Loucy (cell line): ENCODE measurements around the gene SPPL3.
"Not testable (repeated sequence)": the region's sequence is repeated elsewhere in the genome, so short reads cannot be mapped to it uniquely, and the experiment has no call there.

Experiments used
- EZH2phosphoT487 ChIP-seq: fragments of 200-600 bp; IDR thresholded peaks from 2 replicates; pipeline ENCODE4 v1.6.1; 2018; ENCODE audit warnings: antibody characterized with exemption, mild to moderate bottlenecking, moderate library complexity, borderline replicate concordance
- TF ChIP-seq, protein P1 (sequence below): fragments of 200-600 bp; sonication (generic); conservative IDR thresholded peaks from 2 replicates; pipeline ENCODE4 v1.5.1; 2014; ENCODE audit warnings: mild to moderate bottlenecking, antibody characterized with exemption, low read length

- TF ChIP-seq, protein P1, sequence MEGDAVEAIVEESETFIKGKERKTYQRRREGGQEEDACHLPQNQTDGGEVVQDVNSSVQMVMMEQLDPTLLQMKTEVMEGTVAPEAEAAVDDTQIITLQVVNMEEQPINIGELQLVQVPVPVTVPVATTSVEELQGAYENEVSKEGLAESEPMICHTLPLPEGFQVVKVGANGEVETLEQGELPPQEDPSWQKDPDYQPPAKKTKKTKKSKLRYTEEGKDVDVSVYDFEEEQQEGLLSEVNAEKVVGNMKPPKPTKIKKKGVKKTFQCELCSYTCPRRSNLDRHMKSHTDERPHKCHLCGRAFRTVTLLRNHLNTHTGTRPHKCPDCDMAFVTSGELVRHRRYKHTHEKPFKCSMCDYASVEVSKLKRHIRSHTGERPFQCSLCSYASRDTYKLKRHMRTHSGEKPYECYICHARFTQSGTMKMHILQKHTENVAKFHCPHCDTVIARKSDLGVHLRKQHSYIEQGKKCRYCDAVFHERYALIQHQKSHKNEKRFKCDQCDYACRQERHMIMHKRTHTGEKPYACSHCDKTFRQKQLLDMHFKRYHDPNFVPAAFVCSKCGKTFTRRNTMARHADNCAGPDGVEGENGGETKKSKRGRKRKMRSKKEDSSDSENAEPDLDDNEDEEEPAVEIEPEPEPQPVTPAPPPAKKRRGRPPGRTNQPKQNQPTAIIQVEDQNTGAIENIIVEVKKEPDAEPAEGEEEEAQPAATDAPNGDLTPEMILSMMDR, result not testable (repeated sequence)
- TF ChIP-seq EZH2phosphoT487, result not testable (repeated sequence)
Observed at GRCh38 chr12:120950260-120950799, 46.2 kb upstream of the SPPL3 start.
